Endothelial cell of umbilical vein (primary cell): ENCODE measurements around the gene H2BK1. TPM values are rescaled to one million over a fixed set of nuclear protein-coding genes. Genes with fewer than 3 reads are reported as not detected.

Source experiments
- BruUV-seq: library from RNA; stranded (reverse); fragments of 400-500 nt; replicated peaks from 2 replicates; lab custom pipeline; 2021; lab: Mats Ljungman, UMichigan
- CTCF ChIA-PET: fragments of 300-600, 350-600 bp; sonication (Branson Sonifier 250); formaldehyde crosslinking; loops from one replicate; lab custom pipeline; 2021; ENCODE audit warnings: antibody characterized with exemption, inconsistent platforms; lab: Charles Lee
- POLR2A ChIA-PET: fragments of 300-600, 350-600 bp; sonication (Branson Sonifier 250); formaldehyde crosslinking; loops from one replicate; lab custom pipeline; 2021; ENCODE audit warnings: antibody characterized with exemption, inconsistent platforms; lab: Charles Lee
- DNase-seq: peaks from one replicate; pipeline ENCODE4 v3.0.0-alpha.2; 2011; ENCODE audit warnings: low read depth, low spot score
- FAIRE-seq: peaks from 2 replicates; lab custom pipeline; 2011; peaks lifted over from hg19 to GRCh38; lab: Jason Lieb, UNC
- H2AFZ ChIP-seq: 2 replicates; pipeline ENCODE4 v1.6.0; 2012; ENCODE audit warnings: low read depth, low read length, control low read depth, inconsistent platforms
- H3K27ac ChIP-seq: 2 replicates; pipeline ENCODE4 v1.5.1; 2011; ENCODE audit warnings: low read depth, mild to moderate bottlenecking, control low read depth, low read length, moderate library complexity; ENCODE audit not compliant: insufficient read depth
- H3K27me3 ChIP-seq, 2 experiments: 2 replicates each; pipeline versions ENCODE4 v1.6.0 to v1.6.1; 2011; ENCODE audit warnings: low read length in 2 of 2, mixed read lengths in 1 of 2; ENCODE audit not compliant: control insufficient read depth in 2 of 2, insufficient read depth in 2 of 2
- H3K36me3 ChIP-seq, 2 experiments: 2 replicates in 1 of 2; 3 replicates in 1 of 2; pipeline ENCODE4 v1.5.1; 2011; ENCODE audit warnings: low read length in 2 of 2, mild to moderate bottlenecking in 1 of 2, moderate library complexity in 1 of 2; ENCODE audit not compliant: control insufficient read depth in 2 of 2, insufficient read depth in 2 of 2; ENCODE audit errors: extremely low read depth in 1 of 2
- H3K4me1 ChIP-seq: 3 replicates; pipeline ENCODE4 v1.5.1; 2011; ENCODE audit warnings: mild to moderate bottlenecking, low read length; ENCODE audit not compliant: control insufficient read depth, insufficient read depth; ENCODE audit errors: extremely low read depth
- H3K4me2 ChIP-seq: 2 replicates; pipeline ENCODE4 v1.6.1; 2011; ENCODE audit warnings: low read length, control low read depth, mixed read lengths; ENCODE audit not compliant: insufficient read depth
- H3K4me3 ChIP-seq, 3 experiments: fragments of 200-600 bp in 1 of 3; sonication (generic), shearing (Covaris generic) in 1 of 3; replicated peaks in 1 of 3; 2 replicates each; pipeline ENCODE4 v1.5.1; 2011 to 2016; ENCODE audit warnings: control low read depth in 3 of 3, low read length in 3 of 3, mild to moderate bottlenecking in 2 of 3, inconsistent platforms in 1 of 3, low read depth in 1 of 3, moderate library complexity in 1 of 3; ENCODE audit not compliant: insufficient read depth in 1 of 3
- H3K79me2 ChIP-seq: 2 replicates; pipeline ENCODE4 v1.6.0; 2012; ENCODE audit warnings: low read length, inconsistent platforms; ENCODE audit not compliant: control insufficient read depth, insufficient read depth
- H3K9ac ChIP-seq: replicated peaks from 2 replicates; pipeline ENCODE3; 2011; ENCODE audit warnings: low read length, control low read depth; ENCODE audit not compliant: insufficient read depth; ENCODE audit errors: extremely low read depth
- H3K9me1 ChIP-seq: replicated peaks from 3 replicates; pipeline ENCODE4 v1.6.0; 2011; ENCODE audit warnings: mild to moderate bottlenecking, low read length; ENCODE audit not compliant: control insufficient read depth, insufficient read depth; ENCODE audit errors: extremely low read depth
- H3K9me3 ChIP-seq: replicated peaks from 2 replicates; pipeline ENCODE4 v1.5.1; 2012; ENCODE audit warnings: low read length, inconsistent platforms; ENCODE audit not compliant: control insufficient read depth, insufficient read depth
- H4K20me1 ChIP-seq: replicated peaks from 2 replicates; pipeline ENCODE3; 2011; ENCODE audit warnings: mild to moderate bottlenecking, low read length; ENCODE audit not compliant: control insufficient read depth, insufficient read depth; ENCODE audit errors: extremely low read depth
- CTCF ChIP-seq, 2 donors: IDR thresholded peaks; 1 replicate in 1 of 2; 2 replicates in 1 of 2; pipeline ENCODE4 v1.5.1; 2011; ENCODE audit warnings: low read length in 2 of 2, mild to moderate bottlenecking in 2 of 2, moderate library complexity in 2 of 2, control low read depth in 1 of 2, inconsistent platforms in 1 of 2, low read depth in 1 of 2; ENCODE audit not compliant: insufficient read depth in 1 of 2; ENCODE audit errors: extremely low read depth in 1 of 2
- EZH2 ChIP-seq: IDR thresholded peaks from 2 replicates; pipeline ENCODE4 v1.6.1; 2012; ENCODE audit warnings: borderline replicate concordance, low read depth, mild to moderate bottlenecking, moderate library complexity, low read length, inconsistent platforms; ENCODE audit not compliant: severe bottlenecking
- FOS ChIP-seq: IDR thresholded peaks from 2 replicates; pipeline ENCODE4 v1.6.1; 2011; ENCODE audit warnings: mild to moderate bottlenecking, low read length, moderate library complexity, borderline replicate concordance; ENCODE audit not compliant: insufficient read depth
- GATA2 ChIP-seq: IDR thresholded peaks from 2 replicates; pipeline ENCODE4 v1.7.0; 2011; ENCODE audit warnings: low read depth, mild to moderate bottlenecking, moderate library complexity, mixed read lengths, low read length; ENCODE audit not compliant: insufficient read length, insufficient read depth
- JUN ChIP-seq: IDR thresholded peaks from 2 replicates; pipeline ENCODE4 v1.6.1; 2011; ENCODE audit warnings: borderline replicate concordance, low read depth; ENCODE audit not compliant: insufficient read length, insufficient read depth
- MYC ChIP-seq: IDR thresholded peaks from one replicate; pipeline ENCODE4 v1.6.1; 2011; ENCODE audit warnings: mild to moderate bottlenecking, low read depth, low read length
- POLR2A ChIP-seq: IDR thresholded peaks from 2 replicates; pipeline ENCODE4 v1.6.1; 2012; ENCODE audit warnings: low read depth, mild to moderate bottlenecking, control low read depth, low read length
- POLR2AphosphoS5 ChIP-seq: IDR thresholded peaks from 2 replicates; pipeline ENCODE4 v1.6.1; 2012; ENCODE audit warnings: low read depth, mild to moderate bottlenecking, control low read depth, low read length, moderate library complexity; ENCODE audit not compliant: insufficient read depth
- dilution Hi-C: fragments of 300-500 bp; cut with MboI; formaldehyde crosslinking; loops from one replicate; pipeline ENCODE4 v1.15.0; 2019; ENCODE audit warnings: low sequenced_read_pairs; ENCODE audit not compliant: extremely low pct_ligation_motif_present
- intact Hi-C: fragments of 100-400 bp; cut with micrococcal nuclease; formaldehyde crosslinking; loops from one replicate; pipeline ENCODE4 v1.10.0; 2022
- polyA plus RNA-seq, 4 experiments: library from polyadenylated mRNA; depleted of rRNA in 3 of 4; stranded (reverse) in 3 of 4; unstranded in 1 of 4; fragments of >200 nt; gene quantifications; 2 replicates each; pipeline versions ENCODE4 v1.2.1 to v1.2.3, GENCODE V29; 2011 to 2012; ENCODE audit warnings: missing spikeins in 1 of 4
- total RNA-seq: library from RNA; stranded (reverse); gene quantifications from 2 replicates; pipeline ENCODE4 v1.2.3, GENCODE V29; 2021
- TF ChIP-seq, protein P1 (sequence below): IDR thresholded peaks from 2 replicates; pipeline ENCODE4 v1.6.1; 2011; ENCODE audit not compliant: insufficient read depth, insufficient read length

Gene H2BK1
- total and polyA plus RNA-seq, 2 donors (not counting 3 experiments of a cell fraction or from before 2014, with no cell fraction given), result not detected

DNA sequence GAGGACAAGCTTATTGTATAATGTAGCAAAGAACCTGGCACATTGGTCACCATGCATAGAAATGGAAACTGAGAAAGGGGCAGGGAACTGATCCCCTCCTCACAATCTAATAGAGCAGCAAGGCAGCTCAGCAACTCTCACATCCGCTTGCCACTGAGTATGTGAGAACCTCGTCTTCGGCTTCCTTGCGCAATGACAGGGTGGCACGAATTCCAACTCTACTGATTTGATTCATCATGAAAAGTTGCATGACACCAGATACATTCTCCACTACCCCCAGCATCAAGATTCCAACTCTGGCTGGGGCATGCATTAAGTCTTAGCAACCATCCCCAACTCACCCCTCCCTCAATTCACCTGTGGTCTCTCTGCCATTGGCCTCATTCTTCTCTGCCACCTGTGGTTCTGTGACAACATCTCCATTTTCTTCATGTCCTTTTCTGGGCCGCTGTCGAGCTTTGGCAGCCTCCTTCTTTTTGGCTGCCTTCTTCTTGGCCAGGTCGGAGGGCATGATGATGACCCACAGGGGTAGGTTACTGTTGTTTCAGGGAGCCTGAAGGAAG lies 15.7 kb upstream of the H2BK1 start:
- H3K27ac ChIP-seq, result no peak overlapping the region
- intact Hi-C loops, result loop anchor here (2.0 kb wide), 1 partner anchor 19 kb away; no protein-coding TSS in a partner anchor
- H4K20me1 ChIP-seq, result no peaks in the 10 kb centered on the region
- no peaks in the 10 kb centered on the region for H3K9me3 ChIP-seq
- peaks cover 12 to 26% of the 10 kb centered on the region in 2 experiments for H3K36me3 ChIP-seq
- dilution Hi-C loops, result no loop called here
- POLR2A ChIA-PET, result no interaction called here
- no peak for DNase-seq
- TF ChIP-seq, protein P1, sequence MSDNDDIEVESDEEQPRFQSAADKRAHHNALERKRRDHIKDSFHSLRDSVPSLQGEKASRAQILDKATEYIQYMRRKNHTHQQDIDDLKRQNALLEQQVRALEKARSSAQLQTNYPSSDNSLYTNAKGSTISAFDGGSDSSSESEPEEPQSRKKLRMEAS, result no peak
- TF ChIP-seq MYC (no peak), GATA2 (no peak), JUN (no peak), POLR2AphosphoS5 (no peak), POLR2A (no peak), CTCF (IDR thresholded peaks at IDR 0.05; ENCODE audit: extremely low read depth in 1 of 2, insufficient read depth in 1 of 2, low read depth in 1 of 2, low read length in 2 of 2) (no peak), FOS (no peak), EZH2 (no peak)
- H3K79me2 ChIP-seq, result peaks cover 17% of the 10 kb centered on the region
- peak overlapping the region; percentile 64 to 98 (median 72) for H3K4me3 ChIP-seq
- peak overlapping the region; percentile 88 for H3K4me2 ChIP-seq
- no TSS peak for BruUV-seq
- H3K27me3 ChIP-seq, result no peaks in the 10 kb centered on the region
- CTCF ChIA-PET, result interaction anchor here (0.7 to 6.3 kb wide), 2 partner anchors 18 to 20 kb away, joined by 3 to 52 read pairs; no protein-coding TSS in a partner anchor
- H3K9ac ChIP-seq, result peak overlapping the region; percentile 75
- no peak for FAIRE-seq
- H3K9me1 ChIP-seq, result no peaks in the 10 kb centered on the region
- no peak overlapping the region for H2AFZ ChIP-seq
- H3K4me1 ChIP-seq, result peaks cover 16% of the 10 kb centered on the region
